ENCODE results near the gene SKP1.

- TF ChIP-seq POLR2AphosphoS5 (IDR thresholded peaks at IDR 0.05; ENCODE audit: low read depth, low read length) (no peak; the same call in 1 of the 2 replicates), POLR2A (IDR thresholded peaks at IDR 0.05; ENCODE audit: low read depth, low read length) (peak; percentile 20; the same call in 1 of the 2 replicates), TAF1 (IDR thresholded peaks at IDR 0.05; ENCODE audit: low read depth, low read length) (no peak)
These were observed 27.0 kb downstream of the SKP1 start for GRCh38 chr5:134149571-134150303.

Measured in GM12891 (cell line).